Measurements from ENCODE around the gene REXO1.

REXO1 gene

DNA sequence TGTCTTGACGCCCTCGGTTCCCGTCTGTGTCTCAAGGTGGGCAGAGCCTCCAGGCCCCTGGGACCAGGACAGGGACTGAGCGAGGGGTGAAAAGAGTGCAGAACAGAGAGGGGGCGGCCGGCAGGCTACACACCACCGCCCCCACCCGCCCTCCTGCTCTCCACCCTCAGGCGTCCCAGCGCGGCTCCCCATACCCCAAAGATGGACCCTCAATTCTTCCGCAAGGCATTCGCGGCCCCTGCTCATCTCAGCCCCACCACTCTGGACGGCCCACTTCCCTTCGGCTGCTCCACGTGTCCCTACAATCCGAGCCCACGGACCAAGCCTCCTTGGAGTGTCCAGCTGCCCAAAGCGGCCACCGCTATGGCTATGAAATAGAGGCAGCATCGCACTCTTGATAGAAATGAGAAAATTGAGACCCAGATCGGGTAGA is 13.3 kb upstream of the REXO1 start:
- DNase-seq: no peak

DNA sequence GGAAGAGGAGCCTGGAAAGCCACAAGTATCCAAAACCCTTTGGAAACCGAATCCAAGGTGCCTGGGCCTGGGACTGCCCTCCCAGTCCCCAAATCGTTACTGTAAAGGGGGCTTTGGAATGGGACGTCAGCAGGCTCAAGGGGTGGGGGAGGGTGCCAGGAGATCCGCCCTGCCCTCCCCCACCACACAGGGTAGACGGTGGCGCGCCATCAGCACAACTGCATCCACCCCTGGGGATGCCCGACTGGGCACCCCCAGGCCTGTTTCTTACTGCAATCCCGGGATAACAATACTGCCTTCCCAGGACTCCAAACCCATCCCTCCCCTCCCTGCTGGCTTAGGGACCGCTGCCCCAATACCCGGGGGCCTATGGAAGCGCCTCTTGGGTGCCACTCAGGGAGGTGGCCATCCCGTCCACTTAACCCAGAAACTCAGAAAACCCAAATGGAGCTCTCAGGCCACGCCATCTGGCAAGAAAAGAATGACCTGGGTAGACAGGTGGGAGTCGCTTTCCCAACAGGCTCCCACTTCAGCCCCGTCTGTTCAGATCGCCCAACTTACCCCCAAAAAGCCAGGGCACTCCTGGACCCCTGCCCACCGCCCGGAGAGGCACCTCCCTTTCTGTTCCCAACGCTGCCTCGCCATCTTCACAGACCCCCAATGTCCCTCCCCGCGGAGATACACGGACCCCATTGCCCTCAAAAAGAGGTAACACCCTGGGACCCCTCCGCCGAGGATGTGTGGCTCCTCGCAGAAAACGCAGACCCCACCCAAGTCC is 12.7 kb upstream of the REXO1 start:
- no peak for DNase-seq

DNA sequence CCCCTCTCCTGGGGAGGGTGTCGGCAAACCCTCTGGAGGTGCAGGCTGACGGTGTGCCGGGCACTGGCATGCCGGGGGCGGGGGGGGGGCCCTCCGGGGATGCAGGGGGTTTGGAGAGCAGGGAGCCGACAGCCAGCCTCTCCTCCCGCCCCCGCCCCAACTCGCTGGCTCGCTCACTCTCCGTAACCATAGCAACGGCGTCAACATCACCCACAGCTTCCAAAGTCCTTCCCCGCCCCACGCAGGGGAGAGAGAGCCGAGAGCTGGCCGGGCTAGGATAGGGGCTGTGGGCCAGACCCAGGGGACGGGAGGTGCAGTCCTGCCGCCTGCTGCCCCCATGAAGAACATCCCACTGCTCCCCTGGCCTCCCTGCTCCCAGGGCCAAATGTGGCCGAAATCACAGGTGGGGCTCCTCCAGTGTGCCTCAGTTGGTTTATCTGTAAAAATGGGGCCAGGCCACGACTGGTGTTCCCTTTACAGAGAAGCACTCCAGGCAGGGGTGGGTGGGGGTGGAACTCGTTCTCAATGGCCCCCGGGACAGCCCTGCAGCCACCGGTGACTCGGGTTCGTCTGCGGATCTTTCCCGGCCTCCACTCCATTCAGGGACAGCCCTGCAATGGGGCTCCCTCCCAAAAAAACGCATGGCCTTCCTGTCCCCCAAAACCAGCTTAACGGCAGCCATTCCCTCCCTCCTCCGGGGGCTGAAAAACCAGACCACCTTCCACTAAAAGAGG is 11.9 kb upstream of the REXO1 start:
- DNase-seq: no peak

DNA sequence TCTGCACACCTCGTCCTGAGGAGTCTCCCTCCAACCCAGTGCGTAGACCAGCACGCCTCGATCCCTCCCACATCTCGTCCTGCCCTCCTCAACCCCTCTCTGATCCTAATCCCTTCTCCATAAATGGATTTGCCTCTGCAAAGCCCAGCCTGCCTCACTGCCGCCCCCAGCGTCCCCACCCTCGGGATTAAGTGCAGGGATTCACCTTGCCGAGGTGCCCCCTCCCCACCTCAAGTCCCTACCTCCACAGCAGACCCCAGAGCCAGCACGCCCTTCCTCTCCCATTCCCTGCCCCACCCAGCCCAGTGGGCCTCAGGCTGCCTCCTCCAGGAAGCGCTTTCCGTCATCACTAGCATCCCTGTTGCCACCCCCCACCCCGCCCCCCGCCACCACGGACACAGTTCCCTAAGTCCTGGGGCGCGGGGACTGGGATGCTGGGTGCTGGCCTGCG is 11.1 kb upstream of the REXO1 start:
- DNase-seq: no peak

DNA sequence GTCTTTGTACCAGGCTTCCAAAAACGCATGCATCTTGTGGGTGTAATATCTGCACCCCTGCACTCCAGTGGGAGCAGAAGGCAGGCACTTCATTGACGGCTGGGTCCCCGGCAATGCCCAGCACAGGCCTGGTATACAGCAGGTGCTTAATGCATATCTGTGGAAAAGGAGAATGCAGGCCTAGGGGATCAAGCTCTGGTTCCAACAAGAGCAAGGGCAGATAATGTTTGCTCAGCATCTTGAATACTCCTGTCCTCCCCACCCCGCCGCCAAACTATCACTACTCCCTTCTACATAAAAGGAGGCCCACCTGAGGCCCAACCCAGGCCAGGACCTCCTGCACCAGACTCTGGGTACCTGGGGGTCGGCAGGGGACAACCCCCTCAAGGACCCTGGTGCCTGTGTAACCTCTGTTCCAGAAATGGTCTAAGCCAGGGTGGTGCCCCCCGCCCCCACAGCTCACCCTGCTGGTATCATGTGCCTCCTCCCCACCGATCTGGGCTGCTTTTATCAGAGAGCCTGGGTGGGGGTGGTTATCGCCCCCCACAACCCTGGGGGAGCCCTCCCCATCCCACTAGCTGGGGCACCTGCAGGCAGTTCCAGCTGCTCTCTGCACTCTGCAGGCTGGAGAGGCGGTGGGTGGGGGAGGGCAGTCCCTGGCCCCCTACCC is 10.3 kb upstream of the REXO1 start:
- DNase-seq: no peak

DNA sequence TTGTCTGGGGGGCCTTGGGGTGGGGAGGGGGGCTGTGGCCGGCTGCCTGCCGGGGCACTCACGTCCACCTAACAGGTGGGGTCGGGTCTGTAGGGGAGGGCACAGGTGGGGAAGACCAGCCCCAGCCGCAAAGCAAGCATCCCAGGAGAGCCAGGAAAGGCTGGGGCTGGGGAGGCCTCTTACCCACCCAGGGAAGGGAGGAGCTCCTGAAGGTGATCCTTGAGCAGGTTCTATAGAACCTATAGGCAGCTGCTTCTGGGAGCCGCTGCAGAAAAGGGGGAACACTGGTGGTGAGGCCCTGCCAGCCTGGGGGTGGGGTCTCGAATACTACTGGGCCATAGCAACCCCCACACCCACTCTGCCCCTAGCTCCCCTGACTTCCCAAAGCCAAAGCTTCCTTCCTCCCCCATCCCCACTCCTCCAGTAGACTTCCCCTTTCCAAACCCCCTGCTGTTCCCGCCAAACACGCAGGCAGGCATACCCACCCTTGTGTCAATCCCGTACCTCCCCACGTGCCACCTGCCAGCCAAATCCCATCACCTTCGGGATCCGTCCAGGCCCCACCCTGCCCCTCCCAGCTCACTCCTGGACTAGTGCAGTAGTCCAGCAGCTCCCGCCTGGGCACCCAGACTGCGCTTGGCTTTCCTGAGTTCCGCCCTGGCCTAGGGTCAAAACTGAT is 9.5 kb upstream of the REXO1 start:
- no peak for DNase-seq

DNA sequence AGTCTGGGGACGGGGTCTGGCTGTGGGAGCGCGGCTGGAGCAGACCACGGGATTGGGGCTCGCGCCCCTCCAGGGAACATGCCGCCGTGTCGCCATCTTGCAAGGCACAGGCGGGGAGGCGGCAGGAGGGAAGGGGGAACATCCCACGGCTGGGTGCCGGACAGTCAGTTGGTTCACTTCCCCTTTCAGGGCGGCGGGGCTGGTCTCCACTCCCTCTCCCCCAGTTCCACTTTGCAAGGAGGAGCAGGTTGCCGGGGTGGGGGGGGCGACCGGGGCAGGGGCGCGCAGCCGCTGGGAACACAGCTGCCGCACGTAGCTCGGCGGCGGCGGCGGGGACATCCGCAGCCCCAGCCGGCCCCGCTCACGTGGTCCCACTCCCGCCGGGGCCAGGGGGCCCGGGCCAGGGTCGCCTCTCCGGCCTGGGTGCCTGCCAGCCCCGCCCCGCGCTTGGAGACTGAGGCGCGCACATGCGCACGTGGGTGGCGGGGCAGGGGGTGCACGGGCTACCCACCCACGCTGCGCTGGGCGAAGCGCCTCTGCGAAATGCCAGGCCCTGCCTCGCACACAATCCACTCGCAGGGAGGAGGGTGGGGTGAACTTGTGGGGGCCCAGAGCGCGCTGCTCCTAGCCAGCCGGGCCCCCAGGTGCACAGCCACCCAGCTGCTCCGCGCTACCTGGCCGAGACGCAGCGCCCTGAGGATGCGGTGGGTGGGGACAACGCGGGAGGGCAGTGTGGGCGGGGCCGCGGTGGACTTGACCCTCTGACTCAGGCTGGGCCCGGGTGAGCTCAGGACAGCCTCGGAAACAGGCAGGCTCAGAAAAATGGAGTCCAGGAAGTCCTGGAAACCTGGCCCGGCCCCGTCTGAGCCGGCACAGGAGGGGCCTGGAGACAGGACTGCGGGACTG is 8.7 kb upstream of the REXO1 start:
- DNase-seq: no peak

DNA sequence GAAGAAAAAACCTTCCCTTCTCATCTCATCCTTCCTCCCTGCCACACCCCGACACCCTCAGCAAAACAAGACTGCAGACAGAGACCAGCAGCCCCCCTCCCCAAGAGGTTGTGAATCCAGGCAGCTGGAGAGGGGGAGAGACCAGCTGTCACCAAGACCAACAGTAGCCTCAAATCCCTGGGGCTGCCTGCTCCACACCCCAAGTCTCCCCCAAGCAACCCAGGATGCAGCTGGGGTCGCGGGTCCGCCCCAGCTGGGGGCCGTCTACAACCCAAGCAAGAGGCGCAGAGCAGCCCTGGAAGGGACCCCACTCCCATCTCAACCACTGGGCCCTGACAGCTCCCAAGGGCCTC is 8.0 kb upstream of the REXO1 start:
- no peak for DNase-seq

DNA sequence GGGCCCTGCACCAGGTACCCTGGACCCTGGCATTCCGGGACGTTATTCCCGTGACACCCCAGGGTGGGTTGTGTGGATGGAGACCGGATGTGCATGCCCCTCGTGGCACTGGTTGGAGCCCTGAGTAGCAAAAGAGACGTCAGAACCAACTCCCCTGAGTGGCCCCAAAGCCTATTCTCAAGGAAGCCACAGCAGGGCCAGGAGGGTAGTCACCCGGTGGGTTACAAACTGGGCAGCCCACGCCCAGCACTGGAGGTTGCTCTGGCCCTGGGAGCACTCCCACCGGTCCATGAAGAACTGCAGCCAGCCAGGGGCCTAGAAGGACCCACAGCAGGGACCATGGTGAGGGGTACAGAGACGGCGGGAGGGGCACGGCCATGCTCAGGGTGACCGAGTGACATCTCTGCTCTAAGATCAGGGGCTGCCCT is 7.6 kb upstream of the REXO1 start:
- no peak for DNase-seq

DNA sequence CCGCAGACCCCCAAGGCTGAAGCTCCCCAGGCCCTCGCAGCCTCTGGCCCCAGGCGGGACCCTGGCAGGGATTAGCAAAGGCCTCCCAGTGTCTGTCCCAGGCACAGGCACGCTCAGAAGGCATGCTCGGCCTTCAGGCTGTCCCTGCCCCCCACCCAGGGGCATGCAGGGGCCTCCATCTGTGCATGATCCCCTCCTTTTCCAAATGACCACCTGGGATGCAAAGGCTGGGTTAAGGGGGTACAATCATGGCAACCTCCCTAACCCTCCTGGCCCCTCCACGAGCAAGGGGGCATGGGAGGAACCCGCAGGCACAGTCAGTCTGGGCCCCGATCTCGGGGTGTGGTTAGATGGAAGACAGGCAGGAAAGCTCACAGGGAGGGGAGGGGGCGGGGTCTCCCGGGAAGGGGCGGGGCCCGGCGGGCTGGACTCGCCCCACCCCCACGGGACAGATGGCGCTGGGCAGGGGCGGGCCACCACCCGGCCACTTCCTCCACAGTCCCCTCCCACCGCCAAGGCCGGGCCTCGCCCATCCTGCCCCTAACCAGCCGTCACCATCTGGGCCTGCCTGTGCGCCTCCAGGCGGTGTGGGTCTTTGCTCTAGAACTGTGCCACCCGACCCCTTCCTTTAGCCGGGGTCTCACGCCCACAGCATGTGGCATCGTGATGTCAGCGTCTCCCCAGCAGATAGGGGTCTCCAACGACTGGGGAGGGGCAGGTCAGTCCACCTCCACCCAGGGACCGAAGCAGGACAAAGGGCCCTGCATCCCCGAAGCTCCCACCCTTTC is 7.0 kb upstream of the REXO1 start:
- DNase-seq: no peak

DNA sequence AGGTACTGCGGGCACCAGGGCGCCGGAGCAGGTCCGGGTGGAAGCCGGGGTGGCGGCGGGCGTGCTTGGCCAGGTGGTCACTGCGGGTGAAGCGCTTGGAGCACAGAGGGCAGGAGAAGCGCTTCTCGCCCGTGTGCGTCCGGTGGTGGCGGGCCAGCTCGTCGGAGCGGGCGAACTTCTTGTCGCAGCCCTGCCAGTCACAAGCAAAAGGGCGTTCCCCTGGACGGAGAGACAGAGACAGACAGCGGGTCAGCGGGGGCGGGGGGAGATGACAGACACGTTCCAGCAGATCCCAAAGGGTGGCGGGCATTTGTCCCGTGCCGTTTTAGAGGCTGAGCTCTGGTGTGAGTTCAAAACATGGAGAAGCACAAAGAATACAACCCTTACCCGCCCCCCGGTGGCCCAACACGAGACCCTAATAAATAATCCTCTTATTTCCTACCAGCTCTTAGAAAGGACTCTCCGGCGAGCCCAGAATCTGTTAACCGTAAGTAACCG is 6.3 kb upstream of the REXO1 start:
- no peak for DNase-seq

DNA sequence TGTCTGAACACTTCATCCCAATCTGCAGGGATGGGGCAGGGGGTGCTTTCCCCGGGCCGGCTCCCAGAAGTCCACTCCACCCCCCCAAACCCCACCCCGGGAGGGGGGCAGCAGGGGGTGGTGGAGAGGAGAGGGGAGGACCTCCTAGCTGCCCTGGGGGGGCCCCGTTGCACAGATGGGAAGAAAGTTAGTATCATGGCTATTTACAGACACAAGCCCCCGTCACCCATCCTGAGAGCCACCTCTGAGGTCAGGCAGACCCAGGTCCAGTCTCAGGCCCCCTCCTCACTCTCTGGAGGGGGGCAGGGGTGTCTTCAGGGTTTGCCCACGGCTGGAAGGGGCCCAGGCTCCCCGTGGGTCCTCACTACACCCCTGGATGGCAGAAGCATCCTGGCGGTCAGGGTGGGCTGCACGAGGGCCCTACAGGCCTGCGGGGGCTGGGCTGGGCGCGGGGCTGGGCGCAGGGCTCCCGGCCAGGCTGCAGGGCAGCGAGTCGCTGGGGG is 5.8 kb upstream of the REXO1 start:
- DNase-seq: no peak

DNA sequence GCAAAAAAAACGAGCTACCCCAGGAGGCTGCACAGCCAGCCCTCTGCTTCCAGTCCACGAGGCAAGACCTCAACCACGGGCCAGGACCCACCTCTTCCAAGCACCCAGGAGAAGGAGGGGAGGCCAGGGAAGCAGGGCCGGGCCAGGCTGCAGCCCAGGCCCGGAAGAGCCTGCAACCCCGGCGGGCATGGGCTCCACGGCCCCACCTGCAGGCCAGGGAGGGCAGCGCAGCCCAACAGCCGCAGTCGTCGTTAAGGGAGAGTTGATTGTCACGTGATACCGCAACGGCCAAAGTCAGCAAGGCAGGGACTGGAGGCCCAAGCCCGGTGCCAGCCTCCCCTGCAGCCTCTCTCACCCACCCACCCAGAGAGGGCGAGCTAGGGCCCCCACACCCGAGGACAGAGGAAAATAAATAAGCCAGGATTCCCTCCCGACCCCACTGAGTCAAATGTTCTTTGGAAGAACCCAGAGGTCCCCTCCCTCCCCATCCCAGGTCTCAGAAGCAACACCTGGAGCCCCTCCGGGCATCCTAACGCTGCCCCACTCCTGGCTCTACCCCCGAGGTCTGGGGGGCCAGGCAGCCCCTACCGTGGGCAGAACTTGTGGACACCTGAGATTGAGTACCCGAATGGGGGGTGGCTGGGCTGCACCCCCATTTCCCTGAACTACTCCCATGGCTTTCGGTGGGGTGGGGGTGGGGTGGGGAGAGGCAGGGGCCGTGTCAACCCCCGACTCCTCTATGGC is 5.2 kb upstream of the REXO1 start:
- no peak for DNase-seq

DNA sequence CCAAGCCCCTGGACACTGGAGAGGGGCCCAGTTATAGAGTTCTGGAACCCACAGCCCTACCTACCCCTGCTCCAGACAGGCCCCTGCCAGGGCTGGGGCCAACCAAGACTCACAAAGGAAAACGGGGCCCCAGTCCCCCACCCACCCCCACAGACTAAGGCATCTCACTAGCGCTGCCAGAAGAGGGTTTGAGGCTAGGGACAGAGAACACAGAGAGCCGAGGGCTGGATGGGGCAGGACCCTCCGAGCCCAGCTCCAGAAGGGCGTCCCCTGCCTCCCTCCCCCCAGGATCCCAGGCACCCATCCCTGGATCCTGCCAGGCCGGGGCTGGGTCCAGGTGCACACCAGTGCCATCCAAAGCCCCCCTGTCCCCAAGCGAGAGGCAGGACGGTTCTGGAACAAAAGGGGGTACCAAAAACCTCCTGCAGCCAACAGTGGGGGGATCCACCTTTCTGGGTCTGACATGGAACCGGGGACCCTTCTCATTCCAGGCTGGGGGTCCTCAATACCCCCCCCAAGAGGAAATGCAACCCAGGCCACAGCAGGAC is 4.4 kb upstream of the REXO1 start:
- DNase-seq: no peak

DNA sequence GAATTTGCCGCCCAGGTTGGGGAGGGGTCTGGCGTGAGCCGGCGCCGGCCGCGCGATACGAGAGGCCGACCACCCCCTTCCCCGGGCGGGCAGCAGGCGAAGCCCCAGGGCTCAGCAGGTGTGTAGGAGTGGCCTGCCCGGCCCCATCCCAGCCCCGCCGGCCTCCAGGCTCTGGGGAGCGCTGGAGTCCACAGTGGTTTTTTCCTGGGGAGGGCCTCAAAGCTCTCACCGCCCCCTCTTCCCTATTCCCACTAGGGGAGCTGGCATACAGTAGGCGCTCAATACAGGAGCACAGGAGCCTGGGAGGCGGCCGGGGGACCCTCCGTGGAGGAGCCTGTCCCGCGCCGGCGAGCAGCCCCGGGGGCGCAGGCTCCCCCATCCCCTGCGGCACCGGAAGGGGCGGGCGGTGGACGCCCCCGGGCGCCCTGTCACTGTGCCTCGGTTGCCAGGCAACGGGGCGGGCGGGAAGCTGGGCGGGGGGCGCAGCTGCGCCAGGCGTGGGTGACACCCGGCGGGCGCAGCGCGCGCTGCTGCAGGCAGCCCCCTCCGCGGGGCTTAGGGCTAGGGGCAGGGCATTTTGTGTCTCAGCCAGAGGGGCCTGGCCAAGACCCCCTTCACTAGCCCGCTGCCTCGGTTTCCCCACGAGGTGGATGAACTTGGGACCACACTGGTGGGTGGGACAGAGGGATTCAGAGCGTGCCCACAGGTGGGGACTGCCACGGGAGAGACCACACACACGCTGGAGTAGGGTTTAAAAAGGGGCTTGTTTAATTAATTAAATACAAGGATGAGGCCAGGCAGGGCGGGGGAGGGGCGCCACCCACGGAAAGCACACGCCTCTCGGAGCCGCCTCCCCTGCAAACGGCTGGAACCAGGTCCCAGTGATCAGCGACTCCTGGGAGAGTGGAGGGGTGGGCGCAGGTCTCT is 3.6 kb upstream of the REXO1 start:
- no peak for DNase-seq

DNA sequence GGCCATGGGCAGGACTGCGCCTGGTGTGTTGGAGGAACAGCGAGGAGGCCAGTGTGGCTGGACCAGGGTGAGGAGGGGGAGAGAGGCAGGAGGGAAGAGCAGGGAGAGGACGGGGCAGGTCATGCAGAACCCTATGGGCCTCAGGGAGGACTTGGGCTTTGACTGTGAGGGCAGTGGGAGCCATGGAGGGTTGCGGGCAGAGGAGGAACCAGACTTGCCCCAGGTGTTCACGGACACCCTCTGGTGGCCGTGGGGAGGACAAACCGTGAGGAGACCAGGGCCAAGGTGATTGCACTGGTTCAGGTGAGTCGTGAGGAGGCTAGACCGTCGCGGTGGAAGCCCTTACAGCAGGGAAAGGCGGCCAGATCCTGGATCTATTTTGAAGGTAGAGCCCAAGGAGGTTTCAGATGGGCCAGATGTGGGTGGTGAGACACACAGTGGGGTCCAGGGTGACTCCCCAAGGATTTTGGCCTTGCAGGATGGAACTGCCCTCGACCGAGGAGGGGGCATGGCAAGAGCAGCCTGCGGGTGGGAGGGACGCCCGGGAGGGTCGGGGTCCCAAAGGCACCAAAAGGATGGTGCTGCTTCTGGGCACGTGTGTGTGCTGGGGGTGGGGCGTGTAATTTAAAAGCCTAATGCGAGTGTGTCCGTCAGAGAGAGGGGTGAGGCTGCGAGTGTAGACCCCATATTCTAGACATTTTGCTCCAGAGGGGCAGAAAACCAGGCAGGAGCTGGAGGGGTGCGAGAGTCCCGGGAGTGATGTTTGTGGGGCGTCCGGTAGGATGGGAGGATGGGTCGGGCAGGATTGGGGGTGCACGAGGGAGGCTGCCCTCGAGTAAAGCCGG is 2.7 kb upstream of the REXO1 start:
- no peak for DNase-seq

DNA sequence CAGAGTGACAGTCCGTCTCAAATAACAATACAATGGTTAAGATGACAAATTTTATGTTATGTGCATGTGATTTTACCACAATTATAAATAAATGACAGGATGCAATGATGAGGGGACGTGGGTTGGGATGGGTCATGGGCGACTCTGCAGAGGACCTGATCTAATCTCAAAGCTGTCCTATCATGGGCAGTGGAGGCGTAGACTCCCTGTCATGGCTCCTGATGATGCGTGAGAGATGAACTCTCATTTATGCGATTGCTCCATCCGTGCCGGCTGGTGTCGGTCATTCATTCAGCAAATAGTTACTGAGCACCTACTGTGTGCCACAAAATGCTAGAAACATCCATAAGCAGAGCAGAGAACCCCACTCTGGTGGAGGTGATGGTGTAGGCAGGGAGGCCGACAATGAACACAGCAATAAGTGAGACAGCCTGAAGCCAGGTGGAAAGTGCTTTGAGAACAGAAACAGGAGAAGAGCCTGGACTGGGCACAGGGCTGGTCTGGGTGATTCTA is 1.7 kb upstream of the REXO1 start:
- no peak for DNase-seq

DNA sequence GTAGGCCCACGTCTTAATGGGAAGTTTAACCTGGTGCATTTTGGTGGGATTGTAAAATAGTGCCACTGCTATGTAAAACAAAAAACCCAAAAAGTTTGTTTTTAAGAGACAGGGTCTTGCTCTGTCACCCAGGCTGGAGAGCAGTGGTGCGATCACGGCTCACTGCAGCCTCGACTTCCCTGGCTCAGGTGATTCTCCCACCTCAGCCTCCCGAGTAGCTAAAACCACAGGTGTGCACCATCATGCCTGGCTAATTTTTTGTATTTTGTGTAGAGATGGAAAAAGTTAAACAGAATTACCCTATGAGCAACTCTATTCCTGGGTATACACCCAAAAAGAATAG is 820 bp upstream of the REXO1 start:
- DNase-seq: no peak
